Sigmoid colon (tissue), 7 donors: ENCODE data around the gene MZF1. TPM values are rescaled to one million over a fixed set of nuclear protein-coding genes. Genes with fewer than 3 reads are reported as not detected.

ENCODE experiments used
- DNase-seq: peaks from one replicate; pipeline ENCODE4 v3.0.0-alpha.2; 2019
- H3K27ac ChIP-seq, 4 donors: fragments of 200-600 bp; sonication (generic); one replicate each; pipeline ENCODE4 v1.5.1; 2016 to 2019; ENCODE audit warnings: mild to moderate bottlenecking in 1 of 4
- H3K27me3 ChIP-seq, 3 donors: fragments of 200-600 bp; sonication (generic); one replicate each; pipeline ENCODE4 v1.5.1; 2019; ENCODE audit warnings: mild to moderate bottlenecking in 1 of 3
- H3K36me3 ChIP-seq, 4 donors: fragments of 200-600 bp; sonication (generic); one replicate each; pipeline ENCODE4 v1.5.1; 2016 to 2019
- H3K4me1 ChIP-seq, 4 donors: fragments of 200-600 bp; sonication (generic); one replicate each; pipeline ENCODE4 v1.5.1; 2017 to 2019
- H3K4me3 ChIP-seq, 4 donors: fragments of 200-600 bp; sonication (generic); one replicate each; pipeline ENCODE4 v1.5.1; 2017 to 2019; ENCODE audit warnings: mild to moderate bottlenecking in 2 of 4, moderate library complexity in 1 of 4
- H3K9me3 ChIP-seq, 4 donors: fragments of 200-600 bp in 3 of 4; sonication (generic) in 3 of 4; one replicate each; pipeline versions ENCODE4 v1.5.1 to v1.6.1; 2013 to 2019
- EP300 ChIP-seq, 4 donors: sonication (generic); formaldehyde crosslinking; IDR thresholded peaks; one replicate each; pipeline ENCODE4 v1.6.1; 2017; ENCODE audit warnings: antibody characterized with exemption in 4 of 4
- POLR2A ChIP-seq, 2 donors: fragments of 450-650 bp; IDR thresholded peaks; one replicate each; pipeline ENCODE4 v1.6.1; 2016; ENCODE audit warnings: antibody characterized with exemption in 2 of 2, mild to moderate bottlenecking in 2 of 2, moderate library complexity in 2 of 2
- POLR2AphosphoS5 ChIP-seq, 4 donors: sonication (generic); formaldehyde crosslinking; IDR thresholded peaks; one replicate each; pipeline ENCODE4 v1.6.1; 2017; ENCODE audit warnings: antibody characterized with exemption in 4 of 4
- WGBS, 2 donors: extraction: QIAGEN DNeasy Blood & Tissue Kit; methylation state at CpG; one replicate each; pipeline ENCODE4 v1.1.7; 2013; 5-methylcytosine and 5-hydroxymethylcytosine counted together
- intact Hi-C: fragments of 100-400 bp; cut with DNase I; formaldehyde crosslinking; loops from one replicate; pipeline ENCODE4 v1.15.1; 2023
- polyA plus RNA-seq, 3 donors: library from polyadenylated mRNA; stranded (reverse); fragments of 200-250 nt; gene quantifications; one replicate each; pipeline ENCODE4 v1.2.3, GENCODE V29; 2013
- total RNA-seq, 4 donors: library from RNA; depleted of rRNA; stranded (reverse); fragments of >200 nt; gene quantifications; one replicate each; pipeline ENCODE4 v1.1.0, GENCODE V29; 2016
- TF ChIP-seq, protein P1 (sequence below), 4 experiments: fragments of 450-650 bp in 3 of 4; fragments of 200-600 bp in 1 of 4; IDR thresholded peaks; one replicate each; pipeline ENCODE4 v1.5.1; 2016 to 2019; ENCODE audit warnings: antibody characterized with exemption in 4 of 4, mild to moderate bottlenecking in 3 of 4, moderate library complexity in 2 of 4
- donor health status: healthy with polysubstance abuse.
- donor health status: Bipolar disorder and iron deficiency.
- donor health status: healthy.

Gene MZF1
- total and polyA plus RNA-seq, 7 donors, result 5.8 to 31.5 (median 14.5) TPM

- Histone ChIP-seq H3K4me3 (peak within 1 kb of the TSS; percentile 81 to 86 (median 84)), H3K27ac (peak within 1 kb of the TSS; percentile 99 to 100 (median 100)), H3K9me3 (no peaks in the 10 kb centered on the region), H3K36me3 (peaks cover 10 to 18% (median 13%) of the 10 kb centered on the region in 4 donors), H3K27me3 (no peaks in the 10 kb centered on the region), H3K4me1 (peaks cover 0 to 72% (median 67%) of the 10 kb centered on the region in 4 donors)
- peak; percentile 82 for DNase-seq
- TF ChIP-seq, protein P1, sequence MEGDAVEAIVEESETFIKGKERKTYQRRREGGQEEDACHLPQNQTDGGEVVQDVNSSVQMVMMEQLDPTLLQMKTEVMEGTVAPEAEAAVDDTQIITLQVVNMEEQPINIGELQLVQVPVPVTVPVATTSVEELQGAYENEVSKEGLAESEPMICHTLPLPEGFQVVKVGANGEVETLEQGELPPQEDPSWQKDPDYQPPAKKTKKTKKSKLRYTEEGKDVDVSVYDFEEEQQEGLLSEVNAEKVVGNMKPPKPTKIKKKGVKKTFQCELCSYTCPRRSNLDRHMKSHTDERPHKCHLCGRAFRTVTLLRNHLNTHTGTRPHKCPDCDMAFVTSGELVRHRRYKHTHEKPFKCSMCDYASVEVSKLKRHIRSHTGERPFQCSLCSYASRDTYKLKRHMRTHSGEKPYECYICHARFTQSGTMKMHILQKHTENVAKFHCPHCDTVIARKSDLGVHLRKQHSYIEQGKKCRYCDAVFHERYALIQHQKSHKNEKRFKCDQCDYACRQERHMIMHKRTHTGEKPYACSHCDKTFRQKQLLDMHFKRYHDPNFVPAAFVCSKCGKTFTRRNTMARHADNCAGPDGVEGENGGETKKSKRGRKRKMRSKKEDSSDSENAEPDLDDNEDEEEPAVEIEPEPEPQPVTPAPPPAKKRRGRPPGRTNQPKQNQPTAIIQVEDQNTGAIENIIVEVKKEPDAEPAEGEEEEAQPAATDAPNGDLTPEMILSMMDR (IDR thresholded peaks at IDR 0.05), result no peak
- no peak for TF ChIP-seq EP300 (IDR thresholded peaks at IDR 0.05)
- no peak for TF ChIP-seq POLR2A (IDR thresholded peaks at IDR 0.05)
- TF ChIP-seq POLR2AphosphoS5 (IDR thresholded peaks at IDR 0.05), result no peak
- WGBS, 2 donors, result 0 to 1% methylated on average over 62 of the region's 62 CpGs
- intact Hi-C loops, result loop anchor here (2.0 kb wide), 1 partner anchor 15 kb away; the partner anchor contains the start of gene MZF1
Measured at GRCh38 chr19:58558066-58558622, 15.0 kb downstream of the MZF1 start, which contains the start of gene UBE2M. Gene UBE2M, minus strand, starts transcription at chr19:58558611. Its CDS starts 230 bp downstream, at chr19:58558381.

DNA sequence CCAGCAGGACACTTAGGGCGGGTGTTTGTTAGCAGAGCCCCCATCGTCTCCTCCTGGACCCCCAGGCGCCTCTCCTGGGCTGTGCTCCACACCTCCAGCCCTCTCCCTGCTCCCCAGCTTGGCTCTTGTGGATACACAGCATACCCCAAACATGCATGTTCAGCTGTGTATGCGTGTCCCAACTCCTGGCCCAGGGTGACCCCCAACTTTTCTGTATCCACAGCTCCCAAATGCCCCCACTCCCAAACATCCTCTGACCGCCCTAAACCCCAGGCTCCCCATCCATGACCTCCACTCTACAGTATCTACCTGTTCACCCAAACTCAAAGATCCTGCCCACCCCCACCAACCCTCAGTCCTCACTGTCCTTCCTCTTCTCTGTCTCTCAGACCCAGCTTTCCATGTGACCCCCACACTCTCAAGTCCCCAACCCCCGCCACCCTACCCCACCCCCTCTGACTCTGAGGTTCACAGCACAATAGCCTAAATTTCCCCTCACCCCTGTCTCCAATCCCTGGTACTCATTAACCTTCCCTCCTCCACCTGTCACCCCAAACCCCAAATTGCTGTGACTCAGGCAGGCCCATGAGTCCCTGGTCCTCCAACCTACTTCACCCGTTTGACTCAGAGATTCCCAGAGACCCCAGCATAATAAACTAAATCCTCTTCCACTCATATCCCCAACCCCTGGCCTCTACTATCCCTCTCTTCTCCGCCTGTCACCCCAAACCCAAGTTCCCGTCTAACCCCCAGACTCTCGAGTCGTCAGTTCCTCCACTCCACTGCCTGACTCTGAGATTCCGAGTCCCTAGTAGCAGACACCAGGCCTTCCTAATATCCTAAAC is 15.7 kb downstream of the MZF1 start:
- intact Hi-C loops, result loop anchor here (2.0 kb wide), 1 partner anchor 15 kb away; the partner anchor contains the start of gene MZF1
- Histone ChIP-seq H3K27ac (peak overlapping the region; percentile 99 to 100 (median 100)), H3K27me3 (no peaks in the 10 kb centered on the region), H3K4me1 (peaks cover 0 to 69% (median 60%) of the 10 kb centered on the region in 4 donors), H3K36me3 (peaks cover 10 to 25% (median 16%) of the 10 kb centered on the region in 4 donors), H3K4me3 (peak overlapping the region; percentile 81 to 86 (median 84)), H3K9me3 (no peaks in the 10 kb centered on the region)
- 25 to 32% methylated on average over 12 of the region's 12 CpGs for WGBS, 2 donors
- TF ChIP-seq, protein P1 (IDR thresholded peaks at IDR 0.05), result no peak
- TF ChIP-seq POLR2AphosphoS5 (IDR thresholded peaks at IDR 0.05) (no peak), EP300 (IDR thresholded peaks at IDR 0.05) (no peak), POLR2A (IDR thresholded peaks at IDR 0.05) (no peak)
- peak; percentile 65 for DNase-seq

GRCh38 chr19:58556622-58557220 is 16.4 kb downstream of the MZF1 start:
- Histone ChIP-seq H3K4me3 (peak overlapping the region in 3 of 4 donors; percentile 81 to 84 (median 83)), H3K36me3 (peaks cover 17 to 32% (median 21%) of the 10 kb centered on the region in 4 donors), H3K4me1 (peaks cover 0 to 62% (median 53%) of the 10 kb centered on the region in 4 donors), H3K9me3 (no peaks in the 10 kb centered on the region), H3K27me3 (no peaks in the 10 kb centered on the region), H3K27ac (peak overlapping the region; percentile 99 to 100 (median 100))
- intact Hi-C loops, result no loop called here
- no peak for TF ChIP-seq EP300 (IDR thresholded peaks at IDR 0.05)
- no peak for TF ChIP-seq POLR2AphosphoS5 (IDR thresholded peaks at IDR 0.05)
- TF ChIP-seq, protein P1 (IDR thresholded peaks at IDR 0.05), result no peak
- TF ChIP-seq POLR2A (IDR thresholded peaks at IDR 0.05), result no peak
- WGBS, 2 donors, result 54 to 63% methylated on average over 10 of the region's 10 CpGs
- peak; percentile 63 for DNase-seq

- no peaks in the 10 kb centered on the region for H3K27me3 ChIP-seq
- H3K27ac ChIP-seq, result peak overlapping the region; percentile 99 to 100 (median 100)
- WGBS, 2 donors, result 86 to 89% methylated on average over 16 of the region's 16 CpGs
- intact Hi-C loops, result loop anchor here (1.0 to 2.0 kb wide), 2 partner anchors 12 to 37 kb away; partner anchors contain the start of genes TRIM28 and ZBTB45
- H3K9me3 ChIP-seq, result no peaks in the 10 kb centered on the region
- no peak overlapping the region for H3K4me3 ChIP-seq
- H3K36me3 ChIP-seq, result peaks cover 23 to 38% (median 28%) of the 10 kb centered on the region in 4 donors
- peaks cover 0 to 57% (median 46%) of the 10 kb centered on the region in 4 donors for H3K4me1 ChIP-seq
- no peak for TF ChIP-seq POLR2A (IDR thresholded peaks at IDR 0.05)
- TF ChIP-seq POLR2AphosphoS5 (IDR thresholded peaks at IDR 0.05), result no peak
- peak; percentile 68 for DNase-seq
Measured at GRCh38 chr19:58555920-58556621, 17.1 kb downstream of the MZF1 start.
